GM18505 (cell line): ENCODE measurements around the gene PRKCB.
"Not testable (repeated sequence)": the region's sequence is repeated elsewhere in the genome, so short reads cannot be mapped to it uniquely, and the experiment has no call there.

Source experiments
- ATAC-seq: cut with Tn5 transposase; IDR thresholded peaks from one replicate; pipeline ENCODE4 v1.9.1; 2021; ENCODE audit not compliant: unreplicated experiment
- POLR2A ChIP-seq: IDR thresholded peaks from 4 replicates; pipeline ENCODE4 v1.6.1; 2011; ENCODE audit warnings: borderline replicate concordance; ENCODE audit not compliant: insufficient read depth, insufficient read length; ENCODE audit errors: extremely low read depth

PRKCB gene

GRCh38 chr16:24101431-24101830 is 265.6 kb downstream of the PRKCB start:
- no peak for TF ChIP-seq POLR2A
- ATAC-seq: no peak

- no peak for TF ChIP-seq POLR2A
- ATAC-seq: no peak
Observed at GRCh38 chr16:24102209-24102660, 266.5 kb downstream of the PRKCB start.

- not testable (repeated sequence) for ATAC-seq
Observed at GRCh38 chr16:24105471-24105870, 269.7 kb downstream of the PRKCB start.

- ATAC-seq: not testable (repeated sequence)
Observed at GRCh38 chr16:24108090-24108489, 272.3 kb downstream of the PRKCB start.

- TF ChIP-seq POLR2A: no peak
- no peak for ATAC-seq
Observed at GRCh38 chr16:24111724-24112302, 276.0 kb downstream of the PRKCB start.

GRCh38 chr16:24113115-24113745 is 277.4 kb downstream of the PRKCB start:
- no peak for ATAC-seq
- no peak for TF ChIP-seq POLR2A

- TF ChIP-seq POLR2A: no peak
- no peak for ATAC-seq
Observed at GRCh38 chr16:24114876-24115275, 279.1 kb downstream of the PRKCB start.

- no peak for TF ChIP-seq POLR2A
- no peak for ATAC-seq
Observed at GRCh38 chr16:24116046-24116776, 280.4 kb downstream of the PRKCB start.

GRCh38 chr16:24116989-24117388 is 281.2 kb downstream of the PRKCB start:
- no peak for TF ChIP-seq POLR2A
- no peak for ATAC-seq

- TF ChIP-seq POLR2A: no peak
- no peak for ATAC-seq
Observed at GRCh38 chr16:24117680-24118079, 281.9 kb downstream of the PRKCB start.

- no peak for ATAC-seq
- TF ChIP-seq POLR2A: no peak
Observed at GRCh38 chr16:24118126-24118821, 282.5 kb downstream of the PRKCB start.

GRCh38 chr16:24119807-24120206 is 284.0 kb downstream of the PRKCB start:
- TF ChIP-seq POLR2A: no peak
- no peak for ATAC-seq

GRCh38 chr16:24123275-24123674 is 287.5 kb downstream of the PRKCB start:
- no peak for ATAC-seq
- TF ChIP-seq POLR2A: no peak

- ATAC-seq: no peak
Observed at GRCh38 chr16:24124291-24124690, 288.5 kb downstream of the PRKCB start.

GRCh38 chr16:24125214-24125613 is 289.4 kb downstream of the PRKCB start:
- no peak for ATAC-seq
- no peak for TF ChIP-seq POLR2A

More at GRCh38 chr16:24124291-24124690, 288.5 kb downstream of the PRKCB start:
- no peak for TF ChIP-seq POLR2A
